IMR-90 (cell line): Measurements from ENCODE around the gene OR7C1.
"Not testable (repeated sequence)": the region's sequence is repeated elsewhere in the genome, so short reads cannot be mapped to it uniquely, and the experiment has no call there.

Experiments used
- BHLHE40 ChIP-seq: fragments of 150-350 bp; IDR thresholded peaks from 2 replicates; pipeline ENCODE4 v1.6.1; 2016; ENCODE audit warnings: mild to moderate bottlenecking, low read depth, low read length
- CEBPB ChIP-seq: IDR thresholded peaks from 2 replicates; pipeline ENCODE4 v1.6.1; 2012; ENCODE audit warnings: low read depth, low read length, improper control_type of control experiment
- CHD1 ChIP-seq: IDR thresholded peaks from 2 replicates; pipeline ENCODE4 v1.6.1; 2012; ENCODE audit warnings: low read depth, low read length, improper control_type of control experiment
- CTCF ChIP-seq: conservative IDR thresholded peaks from 2 replicates; pipeline ENCODE4 v1.5.1; 2012; ENCODE audit warnings: mild to moderate bottlenecking, low read depth, low read length, improper control_type of control experiment
- ELK1 ChIP-seq: fragments of 150-350 bp; IDR thresholded peaks from 2 replicates; pipeline ENCODE4 v1.6.1; 2016; ENCODE audit warnings: low read depth, mild to moderate bottlenecking, low read length, moderate library complexity, borderline replicate concordance
- FOS ChIP-seq: fragments of 150-350 bp; IDR thresholded peaks from 2 replicates; pipeline ENCODE4 v1.6.1; 2016; ENCODE audit warnings: low read depth, low read length
- MAZ ChIP-seq: IDR thresholded peaks from 2 replicates; pipeline ENCODE4 v1.6.1; 2012; ENCODE audit warnings: low read depth, mild to moderate bottlenecking, low read length, improper control_type of control experiment, moderate library complexity, borderline replicate concordance
- MXI1 ChIP-seq: IDR thresholded peaks from 2 replicates; pipeline ENCODE4 v1.6.1; 2012; ENCODE audit warnings: low read depth, mild to moderate bottlenecking, low read length, moderate library complexity, borderline replicate concordance
- POLR2A ChIP-seq: IDR thresholded peaks from 2 replicates; pipeline ENCODE4 v1.6.1; 2012; ENCODE audit warnings: mild to moderate bottlenecking, low read depth, low read length
- RFX5 ChIP-seq: IDR thresholded peaks from 2 replicates; pipeline ENCODE4 v1.8.0; 2012; ENCODE audit warnings: low read depth, mild to moderate bottlenecking, low read length, moderate library complexity
- SMC3 ChIP-seq: fragments of 150-350 bp; IDR thresholded peaks from 2 replicates; pipeline ENCODE4 v1.6.1; 2016; ENCODE audit warnings: low read depth, mild to moderate bottlenecking, antibody characterized with exemption, low read length, moderate library complexity
- USF2 ChIP-seq: fragments of 150-350 bp; IDR thresholded peaks from 2 replicates; pipeline ENCODE4 v1.6.1; 2017; ENCODE audit warnings: mild to moderate bottlenecking, antibody characterized with exemption, low read length, low read depth

- not testable (repeated sequence) for TF ChIP-seq CTCF, MAZ, MXI1, POLR2A, BHLHE40, USF2, CEBPB, FOS, ELK1, RFX5, CHD1, SMC3
These were observed 57.3 kb downstream of the OR7C1 start for GRCh38 chr19:14777645-14778044.
